GM19043 (cell line): Measurements from ENCODE around the gene IFT88.
A peak's percentile ranks its signal among the peaks of the same experiment; 100 is the strongest.

Experiments used
- ATAC-seq: cut with Tn5 transposase; IDR thresholded peaks from one replicate; pipeline ENCODE4 v1.9.1; 2021; ENCODE audit warnings: low read depth; ENCODE audit not compliant: unreplicated experiment

The IFT88 gene

GRCh38 chr13:20565115-20565736 lies 1.7 kb upstream of the IFT88 start:
- ATAC-seq, result no peak

- ATAC-seq, result peak; percentile 10
Observed at GRCh38 chr13:20566468-20566897, 474 bp upstream of the IFT88 start.

GRCh38 chr13:20567881-20568528 lies 1.0 kb downstream of the IFT88 start:
- no peak for ATAC-seq

DNA sequence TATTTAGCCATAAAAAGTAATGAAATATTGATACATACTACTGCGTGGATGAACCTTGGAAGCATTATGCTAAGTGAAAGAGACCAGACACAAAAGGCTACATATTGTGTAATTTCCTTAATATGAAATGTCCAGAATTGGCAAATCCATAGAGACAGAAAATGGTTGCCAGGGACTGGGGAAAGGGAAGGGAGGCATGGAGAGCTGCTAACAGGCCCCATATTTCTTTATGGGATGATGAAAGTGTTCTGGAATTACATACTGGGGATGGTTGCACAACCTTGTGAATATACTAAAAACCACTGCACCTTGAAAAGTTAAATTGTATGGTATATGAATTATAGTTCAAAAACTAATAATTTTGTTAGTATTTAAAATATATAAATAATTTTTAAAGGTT lies 3.6 kb downstream of the IFT88 start:
- ATAC-seq, result no peak

DNA sequence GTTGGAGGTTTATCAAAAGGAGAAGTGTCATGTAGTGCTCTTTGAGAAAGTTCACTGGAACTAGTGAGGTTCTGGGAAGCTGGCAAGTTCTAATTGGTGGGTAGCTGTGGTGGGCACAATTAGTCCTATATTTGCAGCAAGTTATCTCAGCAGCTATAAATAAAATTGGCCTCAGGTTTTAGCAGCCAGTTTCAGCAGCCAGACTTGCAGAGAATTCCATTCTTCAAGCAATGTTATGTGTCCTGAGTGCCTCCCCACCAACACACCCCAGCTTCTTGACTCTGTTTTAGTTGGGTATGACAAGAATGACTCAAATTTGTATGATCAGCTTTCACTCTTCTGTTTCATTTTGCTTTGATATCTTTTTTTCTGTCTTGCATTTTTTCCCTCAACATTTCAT lies 4.7 kb downstream of the IFT88 start:
- ATAC-seq, result no peak

GRCh38 chr13:20573186-20573585 lies 6.2 kb downstream of the IFT88 start:
- no peak for ATAC-seq

DNA sequence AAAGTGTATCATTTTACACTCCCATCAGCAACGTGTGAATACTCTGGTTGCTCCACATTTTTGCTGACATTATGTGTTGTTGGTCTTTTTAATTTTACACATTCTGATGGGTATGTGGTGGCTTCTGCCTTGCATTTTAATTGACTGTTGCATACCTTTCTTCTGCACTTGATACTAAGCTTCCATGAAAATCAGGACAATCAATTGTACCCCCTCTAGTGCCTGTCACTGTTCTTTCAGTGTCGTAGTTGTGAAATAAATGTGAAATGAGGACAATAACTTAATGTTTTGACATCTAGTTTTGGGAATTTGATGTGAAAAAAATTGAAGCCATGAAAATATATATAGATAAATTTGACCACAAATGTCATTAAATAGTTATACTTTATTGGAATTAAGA lies 6.7 kb downstream of the IFT88 start:
- ATAC-seq, result no peak

- ATAC-seq, result no peak
Observed at GRCh38 chr13:20579191-20579590, 12.2 kb downstream of the IFT88 start.

- no peak for ATAC-seq
Observed at GRCh38 chr13:20580257-20580656, 13.3 kb downstream of the IFT88 start.

- no peak for ATAC-seq
Observed at GRCh38 chr13:20582026-20582425, 15.1 kb downstream of the IFT88 start.

DNA sequence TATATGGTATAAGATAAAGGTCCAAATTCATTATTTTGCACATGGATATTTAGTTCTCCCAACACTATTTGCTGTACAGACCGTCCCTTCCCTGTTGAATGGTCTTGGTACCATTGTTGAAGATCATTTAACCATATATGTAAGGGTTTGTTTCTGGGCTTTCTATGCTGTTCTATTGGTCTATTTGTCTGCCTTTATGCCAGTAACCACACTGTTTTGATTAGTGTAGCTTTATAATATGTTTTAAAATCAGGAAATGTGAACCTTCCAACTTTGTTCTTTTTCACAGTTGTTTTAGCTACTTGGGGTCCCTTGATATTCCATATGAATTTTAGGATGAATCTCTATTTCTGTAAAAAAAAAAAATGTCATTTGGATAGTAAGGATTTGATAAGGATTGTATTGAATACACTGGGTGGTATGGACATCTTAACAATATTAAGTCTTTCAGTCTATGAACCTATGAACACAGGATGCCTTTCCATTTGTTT lies 16.9 kb downstream of the IFT88 start:
- ATAC-seq, result no peak

- no peak for ATAC-seq
Observed at GRCh38 chr13:20585371-20585770, 18.4 kb downstream of the IFT88 start.

- no peak for ATAC-seq
Observed at GRCh38 chr13:20588529-20589110, 21.7 kb downstream of the IFT88 start.

- ATAC-seq, result no peak
Observed at GRCh38 chr13:20590561-20590960, 23.6 kb downstream of the IFT88 start.

GRCh38 chr13:20592606-20593005 lies 25.6 kb downstream of the IFT88 start:
- no peak for ATAC-seq

DNA sequence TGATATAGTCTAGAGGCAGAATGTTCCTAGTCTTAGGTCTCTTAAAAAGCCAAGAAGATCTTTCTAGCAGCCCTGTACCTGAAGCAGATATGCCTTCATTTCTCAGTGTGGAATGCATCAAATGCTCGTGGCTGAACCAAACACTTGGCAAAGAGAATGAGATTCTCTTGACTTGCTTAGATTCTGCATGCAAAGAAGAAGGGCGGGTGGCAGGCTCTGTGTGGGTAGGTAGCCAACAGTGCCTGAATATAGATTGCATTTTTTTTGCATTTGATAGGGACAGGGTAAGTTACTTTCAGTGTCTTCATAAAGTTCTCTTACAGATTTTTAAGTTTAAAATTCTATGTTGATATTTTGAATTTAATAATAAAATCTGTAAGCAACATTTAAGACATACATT lies 27.3 kb downstream of the IFT88 start:
- ATAC-seq, result no peak

- no peak for ATAC-seq
Observed at GRCh38 chr13:20607015-20607414, 40.1 kb downstream of the IFT88 start.

- no peak for ATAC-seq
Observed at GRCh38 chr13:20608438-20609020, 41.6 kb downstream of the IFT88 start.

DNA sequence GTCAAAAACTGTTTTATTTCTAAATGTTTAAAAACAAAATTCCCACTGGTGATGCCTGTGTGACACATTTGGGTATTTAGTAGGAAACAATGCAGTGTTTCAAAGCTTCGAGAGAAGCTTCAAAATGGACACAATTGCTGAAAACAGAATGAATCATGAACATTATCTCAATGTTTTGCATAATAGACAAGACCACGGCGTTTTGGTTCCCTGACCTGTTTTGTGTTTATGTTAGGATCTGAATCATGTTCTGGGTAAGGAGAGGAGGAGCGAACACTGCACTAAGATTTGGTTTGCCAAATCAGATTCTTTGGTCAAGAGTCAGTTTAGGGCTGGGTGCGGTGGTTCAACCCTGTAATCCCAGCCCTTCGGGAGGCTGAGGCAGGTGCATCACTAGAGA lies 42.2 kb downstream of the IFT88 start:
- no peak for ATAC-seq

GRCh38 chr13:20610006-20610405 lies 43.0 kb downstream of the IFT88 start:
- no peak for ATAC-seq

DNA sequence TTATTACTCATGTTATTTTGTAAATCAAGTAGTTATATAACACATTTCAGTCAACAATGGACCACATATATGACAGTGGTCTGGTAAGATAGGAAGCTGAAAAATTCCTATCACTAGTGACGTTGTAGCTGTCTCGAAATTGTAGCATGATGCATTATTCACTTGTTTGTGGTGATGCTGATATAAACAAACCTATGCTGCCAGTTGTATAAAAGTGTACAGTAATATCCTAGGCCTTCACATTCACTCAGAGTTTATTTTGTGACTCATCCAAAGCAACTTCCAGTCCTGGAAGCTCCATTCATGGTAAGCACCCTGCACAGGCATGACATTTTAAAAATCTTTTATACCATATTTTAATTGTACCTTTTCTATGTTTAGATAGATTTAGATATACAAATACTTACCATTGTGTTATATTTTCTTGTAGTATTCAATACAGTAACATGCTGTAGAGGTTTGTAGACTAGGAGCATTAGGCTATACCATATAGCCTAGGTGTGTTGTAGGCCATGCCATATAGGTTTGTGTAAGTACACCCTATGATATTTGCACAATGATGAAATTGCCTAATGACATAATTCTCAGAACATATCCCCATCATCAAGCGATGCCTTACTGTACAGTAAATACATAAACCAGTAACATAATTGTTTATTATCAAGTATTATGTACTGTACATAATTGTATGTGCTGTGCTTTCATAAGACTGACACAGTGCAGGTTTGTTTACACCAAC lies 49.3 kb downstream of the IFT88 start:
- no peak for ATAC-seq
